PC-9 (cell line): ENCODE data around the gene TIMMDC1. TPM values are rescaled to one million over a fixed set of nuclear protein-coding genes. Genes with fewer than 3 reads are reported as not detected.

Source experiments
- BruUV-seq: library from RNA; stranded (reverse); fragments of 400-500 nt; replicated peaks from 2 replicates; lab custom pipeline; 2021; lab: Mats Ljungman, UMichigan
- CTCF ChIA-PET: fragments of 300-600 bp; sonication (Branson Sonifier 250); formaldehyde crosslinking; loops from one replicate; lab custom pipeline; 2022; ENCODE audit warnings: antibody characterized with exemption; lab: Charles Lee
- POLR2A ChIA-PET: fragments of 300-600 bp; sonication (Branson Sonifier 250); formaldehyde crosslinking; loops from one replicate; lab custom pipeline; 2022; ENCODE audit warnings: antibody characterized with exemption; ENCODE audit not compliant: unreplicated experiment; lab: Charles Lee
- DNase-seq, 2 experiments: peaks; one replicate each; pipeline versions ENCODE4 v3.0.0 to v3.0.0-alpha.2; 2015 to 2022; ENCODE audit warnings: mixed read lengths in 1 of 2
- H2AFZ ChIP-seq: fragments of 200-600 bp; sonication (generic); 2 replicates; pipeline ENCODE4 v1.8.1; 2017; ENCODE audit warnings: antibody characterized with exemption
- H3F3A ChIP-seq: fragments of 200-600 bp; sonication (generic); 2 replicates; pipeline ENCODE4 v1.8.1; 2017; ENCODE audit warnings: antibody characterized with exemption, mild to moderate bottlenecking, low read depth; ENCODE audit not compliant: insufficient read depth
- H3K27ac ChIP-seq: fragments of 200-600 bp; sonication (generic); 2 replicates; pipeline ENCODE4 v1.6.1; 2016; ENCODE audit warnings: mixed run types
- H3K27me3 ChIP-seq: fragments of 200-600 bp; sonication (generic); 2 replicates; pipeline ENCODE4 v1.6.1; 2016; ENCODE audit warnings: low read depth, mixed run types; ENCODE audit not compliant: insufficient read depth
- H3K36me3 ChIP-seq: fragments of 200-600 bp; sonication (generic); 2 replicates; pipeline ENCODE4 v1.6.1; 2016; ENCODE audit warnings: low read depth, mixed run types
- H3K4me1 ChIP-seq: fragments of 200-600 bp; sonication (generic); replicated peaks from 2 replicates; pipeline ENCODE4 v1.6.1; 2016; ENCODE audit warnings: mixed run types; ENCODE audit not compliant: insufficient read depth
- H3K4me2 ChIP-seq: fragments of 200-600 bp; sonication (generic); 2 replicates; pipeline ENCODE4 v1.6.1; 2017; ENCODE audit warnings: mixed run types
- H3K4me3 ChIP-seq: fragments of 200-600 bp; sonication (generic); 2 replicates; pipeline ENCODE4 v1.6.1; 2016; ENCODE audit warnings: mixed run types
- H3K79me2 ChIP-seq: fragments of 200-600 bp; sonication (generic); 2 replicates; pipeline ENCODE4 v1.6.1; 2017; ENCODE audit warnings: low read depth, mixed run types
- H3K9me2 ChIP-seq: fragments of 200-600 bp; sonication (generic); 2 replicates; pipeline ENCODE4 v1.8.1; 2017; ENCODE audit warnings: mild to moderate bottlenecking; ENCODE audit not compliant: insufficient read depth
- H3K9me3 ChIP-seq: fragments of 200-600 bp; sonication (generic); 2 replicates; pipeline ENCODE4 v1.8.1; 2016; ENCODE audit warnings: low read depth; ENCODE audit not compliant: insufficient read depth
- H4K20me1 ChIP-seq: fragments of 200-600 bp; sonication (generic); 2 replicates; pipeline ENCODE4 v1.8.1; 2017; ENCODE audit not compliant: insufficient read depth
- CTCF ChIP-seq: fragments of 200-600 bp; sonication (generic); conservative IDR thresholded peaks from 2 replicates; pipeline ENCODE4 v1.6.1; 2017; ENCODE audit warnings: mixed run types, antibody characterized with exemption, mild to moderate bottlenecking, moderate library complexity
- EZH2 ChIP-seq: fragments of 200-600 bp; sonication (generic); IDR thresholded peaks from 2 replicates; pipeline ENCODE4 v1.8.0; 2017; ENCODE audit warnings: antibody characterized with exemption, low read depth
- intact Hi-C: fragments of 100-400 bp; cut with micrococcal nuclease; formaldehyde crosslinking; loops from one replicate; pipeline ENCODE4 v1.10.0; 2022; ENCODE audit not compliant: unreplicated experiment
- total RNA-seq: library from RNA; stranded (reverse); gene quantifications from 2 replicates; pipeline ENCODE4 v1.2.3, GENCODE V29; 2021

Gene TIMMDC1
- total RNA-seq, 1 experiment from 2014 or later = 145 TPM

GRCh38 chr3:119531151-119531550, 32.8 kb downstream of the TIMMDC1 start:
- Histone ChIP-seq H3K79me2 (no peaks in the 10 kb centered on the region), H3K4me2 (no peak overlapping the region), H4K20me1 (no peaks in the 10 kb centered on the region), H3K27ac (no peak overlapping the region), H3K9me3 (no peaks in the 10 kb centered on the region), H3K4me1 (no peaks in the 10 kb centered on the region), H3K9me2 (no peaks in the 10 kb centered on the region), H3K27me3 (no peaks in the 10 kb centered on the region), H3K36me3 (no peaks in the 10 kb centered on the region), H2AFZ (no peak overlapping the region), H3F3A (no peaks in the 10 kb centered on the region), H3K4me3 (no peak overlapping the region)
- no peak for TF ChIP-seq CTCF
- ChIA-PET CTCF (no interaction called here), POLR2A (no interaction called here)
- intact Hi-C loops = no loop called here
- no peak for DNase-seq
- BruUV-seq = no TSS peak

DNA sequence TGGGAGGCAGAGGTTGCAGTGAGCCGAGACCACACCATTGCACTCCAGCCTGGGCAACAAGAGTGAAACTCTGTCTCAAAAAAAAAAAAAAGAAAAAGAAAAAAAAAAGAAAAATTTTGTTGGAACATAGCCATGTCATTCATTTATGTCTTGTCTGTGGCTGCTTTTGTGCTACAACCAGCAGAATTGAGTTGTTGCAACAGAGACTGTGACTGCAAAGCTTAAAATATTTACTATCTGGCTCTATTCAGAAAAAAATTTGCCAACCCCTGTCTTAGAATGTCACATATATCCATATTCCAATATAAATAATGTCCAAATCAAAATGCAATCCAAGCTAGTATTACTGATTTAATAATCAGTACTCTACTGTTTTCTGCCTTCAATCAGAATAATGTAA, 35.9 kb downstream of the TIMMDC1 start:
- no peaks in the 10 kb centered on the region for H3K79me2 ChIP-seq
- H3K9me3 ChIP-seq = no peaks in the 10 kb centered on the region
- no peaks in the 10 kb centered on the region for H3K9me2 ChIP-seq
- H3F3A ChIP-seq = no peaks in the 10 kb centered on the region
- BruUV-seq = no TSS peak
- H3K27me3 ChIP-seq = no peaks in the 10 kb centered on the region
- no peak overlapping the region for H3K4me2 ChIP-seq
- intact Hi-C loops = no loop called here
- TF ChIP-seq EZH2 (no peak), CTCF (no peak)
- ChIA-PET CTCF (interaction anchor here (0.7 kb wide), 2 partner anchors 37 to 293 kb away, joined by 4 to 5 read pairs; no protein-coding TSS in a partner anchor), POLR2A (no interaction called here)
- H3K36me3 ChIP-seq = no peaks in the 10 kb centered on the region
- no peak overlapping the region for H3K4me3 ChIP-seq
- no peak overlapping the region for H3K27ac ChIP-seq
- no peaks in the 10 kb centered on the region for H3K4me1 ChIP-seq
- no peak for DNase-seq
- H4K20me1 ChIP-seq = no peaks in the 10 kb centered on the region
- H2AFZ ChIP-seq = no peak overlapping the region

DNA sequence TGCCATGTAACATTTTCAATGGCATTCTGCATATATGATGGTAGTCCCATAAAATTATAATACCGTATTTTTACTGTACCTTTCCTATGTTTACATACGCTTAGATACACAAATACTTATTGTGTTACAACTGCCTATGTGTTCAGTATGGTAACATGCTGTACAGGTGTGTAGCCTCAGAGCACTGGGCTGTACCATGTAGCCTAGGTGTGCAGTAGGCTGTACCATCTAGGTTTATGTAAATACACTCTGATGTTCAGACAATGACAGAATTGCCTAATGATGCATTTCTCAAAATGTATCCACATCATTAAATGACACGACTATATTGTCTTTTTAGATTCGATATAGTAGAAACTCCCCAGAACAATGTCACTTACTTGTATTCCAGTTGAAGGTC, 38.4 kb downstream of the TIMMDC1 start:
- CTCF ChIA-PET = no interaction called here

More for the DNA sequence above, 38.4 kb downstream of the TIMMDC1 start:
- TF ChIP-seq EZH2 (no peak), CTCF (no peak)
- Histone ChIP-seq H3K4me1 (no peaks in the 10 kb centered on the region), H3F3A (no peaks in the 10 kb centered on the region), H3K9me2 (no peaks in the 10 kb centered on the region), H3K79me2 (no peaks in the 10 kb centered on the region), H4K20me1 (no peaks in the 10 kb centered on the region), H3K27me3 (no peaks in the 10 kb centered on the region), H3K27ac (no peak overlapping the region), H3K9me3 (no peaks in the 10 kb centered on the region), H2AFZ (no peak overlapping the region), H3K4me3 (no peak overlapping the region), H3K4me2 (no peak overlapping the region), H3K36me3 (no peaks in the 10 kb centered on the region)
- POLR2A ChIA-PET = no interaction called here
- BruUV-seq = no TSS peak
- DNase-seq = no peak
- intact Hi-C loops = no loop called here
